HepG2 (cell line): Measurements from ENCODE around the gene ZNF428. TPM values are rescaled to one million over a fixed set of nuclear protein-coding genes. Genes with fewer than 3 reads are reported as not detected.

ENCODE experiments used
- GABPA ChIP-seq, 2 experiments: IDR thresholded peaks; 2 replicates each; pipeline ENCODE4 v1.6.1; 2011 to 2016; ENCODE audit warnings: low read depth in 2 of 2, low read length in 1 of 2, missing biosample characterization in 1 of 2, missing genetic modification characterization in 1 of 2
- HIC2 ChIP-seq: sonication (generic); formaldehyde crosslinking; IDR thresholded peaks from 2 replicates; pipeline ENCODE4 v1.9.0; 2022; ENCODE audit warnings: low read depth, missing genetic modification reagents
- MEIS1 ChIP-seq: sonication (generic); formaldehyde crosslinking; IDR thresholded peaks from 2 replicates; pipeline ENCODE4 v1.9.0; 2021; ENCODE audit warnings: mild to moderate bottlenecking, missing genetic modification reagents, moderate library complexity, borderline replicate concordance
- MZF1 ChIP-seq: sonication (generic); formaldehyde crosslinking; IDR thresholded peaks from 2 replicates; pipeline ENCODE4 v1.8.1; 2023; ENCODE audit warnings: mild to moderate bottlenecking, missing genetic modification reagents, borderline replicate concordance
- RBAK ChIP-seq: sonication (generic); formaldehyde crosslinking; IDR thresholded peaks from 2 replicates; pipeline ENCODE4 v1.5.1; 2020; ENCODE audit warnings: mild to moderate bottlenecking, missing genetic modification reagents
- RNF219 ChIP-seq: sonication (generic); formaldehyde crosslinking; IDR thresholded peaks from 2 replicates; pipeline ENCODE4 v1.5.0; 2020; ENCODE audit warnings: mild to moderate bottlenecking, missing genetic modification reagents
- SOX6 ChIP-seq, 2 experiments: fragments of 450-650 bp in 1 of 2; sonication (generic) in 1 of 2; formaldehyde crosslinking in 1 of 2; IDR thresholded peaks; 2 replicates each; pipeline versions ENCODE4 v1.4.0 to v1.6.1; 2017 to 2020; ENCODE audit warnings: antibody characterized with exemption in 1 of 2, mild to moderate bottlenecking in 1 of 2, missing genetic modification reagents in 1 of 2
- THRA ChIP-seq: sonication (generic); formaldehyde crosslinking; IDR thresholded peaks from 2 replicates; pipeline ENCODE4 v1.4.0; 2020; ENCODE audit warnings: missing genetic modification reagents, borderline replicate concordance
- TIGD3 ChIP-seq: sonication (generic); formaldehyde crosslinking; IDR thresholded peaks from 2 replicates; pipeline ENCODE4 v1.5.1; 2020; ENCODE audit warnings: mild to moderate bottlenecking, missing genetic modification reagents, borderline replicate concordance
- ZFP36L1 ChIP-seq: sonication (generic); formaldehyde crosslinking; IDR thresholded peaks from 2 replicates; pipeline ENCODE4 v1.8.0; 2022; ENCODE audit warnings: mild to moderate bottlenecking, missing genetic modification reagents, moderate library complexity
- ZKSCAN5 ChIP-seq: sonication (generic); formaldehyde crosslinking; IDR thresholded peaks from 2 replicates; pipeline ENCODE4 v1.5.1; 2020; ENCODE audit warnings: mild to moderate bottlenecking, missing genetic modification reagents
- ZMAT3 ChIP-seq: sonication (generic); formaldehyde crosslinking; conservative IDR thresholded peaks from 2 replicates; pipeline ENCODE4 v1.7.0; 2021; ENCODE audit warnings: missing genetic modification reagents
- ZNF232 ChIP-seq: sonication (generic); formaldehyde crosslinking; IDR thresholded peaks from 2 replicates; pipeline ENCODE4 v1.4.0; 2020; ENCODE audit warnings: missing genetic modification reagents, borderline replicate concordance
- ZNF282 ChIP-seq: fragments of 450-650 bp; IDR thresholded peaks from 2 replicates; pipeline ENCODE4 v1.6.1; 2018; ENCODE audit not compliant: partially characterized antibody
- ZNF331 ChIP-seq: sonication (generic); formaldehyde crosslinking; IDR thresholded peaks from 2 replicates; pipeline ENCODE4 v1.4.0; 2020; ENCODE audit warnings: missing genetic modification reagents
- ZNF503 ChIP-seq: sonication (generic); formaldehyde crosslinking; IDR thresholded peaks from 2 replicates; pipeline ENCODE4 v1.4.0; 2020; ENCODE audit warnings: missing genetic modification reagents
- ZNF674 ChIP-seq: sonication (generic); formaldehyde crosslinking; IDR thresholded peaks from 2 replicates; pipeline ENCODE4 v1.5.0; 2020; ENCODE audit warnings: low read depth, mild to moderate bottlenecking, missing genetic modification reagents
- polyA plus RNA-seq, 8 experiments: library from polyadenylated mRNA; depleted of rRNA in 3 of 8; stranded (reverse) in 7 of 8; unstranded in 1 of 8; fragments of >200 nt; fragmentation: Illumina TruSeq in 4 of 8; extraction: Trizol in 4 of 8; gene quantifications; 2 replicates each; pipeline versions ENCODE4 v1.2.1 to v1.2.3, GENCODE V29; 2011 to 2016; ENCODE audit warnings: low read depth in 4 of 8, missing spikeins in 1 of 8, mixed read lengths in 1 of 8; ENCODE audit not compliant: insufficient read depth in 1 of 8
- total RNA-seq, 5 experiments: library from RNA; depleted of rRNA; stranded (reverse); fragments of >200 nt; fragmentation: Illumina TruSeq; extraction: Trizol; gene quantifications; 2 replicates each; pipeline ENCODE4 v1.2.3, GENCODE V29; 2016; ENCODE audit warnings: low read depth in 1 of 5

ZNF428 gene
- total and polyA plus RNA-seq, 2 of the 13 experiments (the other 11 are each of a cell fraction or from before 2014, with no cell fraction given) = 10.4 to 26.9 TPM

- TF ChIP-seq GABPA (IDR thresholded peaks at IDR 0.05; ENCODE audit: low read depth, low read length) = no peak
- no peak; the same call in 1 of the 2 replicates for TF ChIP-seq GABPA (CRISPR knock-in tag; IDR thresholded peaks at IDR 0.05; ENCODE audit: low read depth)
- no peak for TF ChIP-seq THRA
- no peak for TF ChIP-seq RNF219 (CRISPR knock-in tag)
- TF ChIP-seq SOX6 (IDR thresholded peaks at IDR 0.05) = no peak
- TF ChIP-seq SOX6 (CRISPR knock-in tag; IDR thresholded peaks at IDR 0.05) = peak; percentile 67; the same call in 1 of the 2 replicates
- no peak for TF ChIP-seq RBAK (CRISPR knock-in tag)
- TF ChIP-seq ZKSCAN5 (CRISPR knock-in tag) = no peak
- peak; percentile 82; the same call in 1 of the 2 replicates for TF ChIP-seq ZNF503 (CRISPR knock-in tag)
- TF ChIP-seq TIGD3 (CRISPR knock-in tag) = peak; percentile 86; the same call in 1 of the 2 replicates
- TF ChIP-seq MEIS1 = peak; percentile 83
- TF ChIP-seq ZNF331 (CRISPR knock-in tag) = peak; percentile 68; the same call in 1 of the 2 replicates
- TF ChIP-seq ZNF282 = no peak
- TF ChIP-seq HIC2 (CRISPR knock-in tag) = peak; percentile 29; the same call in 1 of the 2 replicates
- no peak; the same call in 1 of the 2 replicates for TF ChIP-seq ZNF232 (CRISPR knock-in tag)
- 0 out of 2 replicates have a peak, but pooled peaks have one; percentile 85 for TF ChIP-seq ZNF674 (CRISPR knock-in tag)
- peak; percentile 71; the same call in 1 of the 2 replicates for TF ChIP-seq MZF1 (CRISPR knock-in tag)
- no peak for TF ChIP-seq ZMAT3 (CRISPR knock-in tag)
- TF ChIP-seq ZFP36L1 (CRISPR knock-in tag) = peak; percentile 42; the same call in 1 of the 2 replicates
Observed at GRCh38 chr19:43619262-43620060, at the start of gene ZNF428 (continued).
